Type B pancreatic cell (in vitro differentiated cells): ENCODE data around the gene CITED2. TPM values are rescaled to one million over a fixed set of nuclear protein-coding genes. Genes with fewer than 3 reads are reported as not detected.

Experiments used
- DNase-seq: peaks from one replicate; pipeline ENCODE4 v3.0.0; 2021; ENCODE audit warnings: mixed read lengths; ENCODE audit not compliant: unreplicated experiment; ENCODE audit errors: extremely low spot score
- H3K27ac Mint-ChIP-seq: 2 replicates; pipeline ENCODE4 v1.8.0; 2021; ENCODE audit warnings: mild to moderate bottlenecking, mixed read lengths
- H3K27me3 Mint-ChIP-seq: 2 replicates; pipeline ENCODE4 v1.8.0; 2021; ENCODE audit warnings: mixed read lengths
- H3K36me3 Mint-ChIP-seq: 2 replicates; pipeline ENCODE4 v1.8.0; 2021; ENCODE audit warnings: mixed read lengths
- H3K4me1 Mint-ChIP-seq: one replicate; pipeline ENCODE4 v1.8.0; 2021; ENCODE audit warnings: mixed read lengths; ENCODE audit not compliant: unreplicated experiment
- H3K4me3 Mint-ChIP-seq: 2 replicates; pipeline ENCODE4 v1.8.0; 2021; ENCODE audit warnings: mild to moderate bottlenecking, mixed read lengths
- H3K9me3 Mint-ChIP-seq: 2 replicates; pipeline ENCODE4 v1.8.0; 2021; ENCODE audit warnings: mixed read lengths
- CTCF ChIP-seq: fragments of 200-600 bp; sonication (generic); conservative IDR thresholded peaks from 2 replicates; pipeline ENCODE4 v1.5.0; 2021; ENCODE audit warnings: antibody characterized with exemption, mild to moderate bottlenecking
- total RNA-seq: library from RNA; stranded (reverse); gene quantifications from 2 replicates; pipeline ENCODE4 v1.2.1, GENCODE V29; 2021; ENCODE audit warnings: low replicate concordance

The CITED2 gene
- total RNA-seq, 1 donor from 2014 or later: 129 TPM

- Mint-ChIP-seq H3K27me3 (no peaks in the 10 kb centered on the region), H3K4me3 (no peak overlapping the region), H3K9me3 (no peaks in the 10 kb centered on the region), H3K27ac (no peak overlapping the region), H3K4me1 (peaks cover 28% of the 10 kb centered on the region), H3K36me3 (no peaks in the 10 kb centered on the region)
- no peak for DNase-seq
- TF ChIP-seq CTCF: no peak
Observed at GRCh38 chr6:139398658-139399057, 24.2 kb upstream of the CITED2 start.

- no peak for TF ChIP-seq CTCF
- Mint-ChIP-seq H3K4me3 (no peak overlapping the region), H3K27me3 (no peaks in the 10 kb centered on the region), H3K4me1 (peaks cover 23% of the 10 kb centered on the region), H3K27ac (no peak overlapping the region), H3K36me3 (no peaks in the 10 kb centered on the region), H3K9me3 (no peaks in the 10 kb centered on the region)
- DNase-seq: no peak
Observed at GRCh38 chr6:139395891-139396301, 21.4 kb upstream of the CITED2 start.

GRCh38 chr6:139395371-139395770 lies 20.9 kb upstream of the CITED2 start:
- H3K27ac Mint-ChIP-seq: no peak overlapping the region
- H3K4me1 Mint-ChIP-seq: peaks cover 23% of the 10 kb centered on the region
- no peak for TF ChIP-seq CTCF
- H3K36me3 Mint-ChIP-seq: no peaks in the 10 kb centered on the region
- no peak for DNase-seq
- no peaks in the 10 kb centered on the region for H3K9me3 Mint-ChIP-seq
- no peaks in the 10 kb centered on the region for H3K27me3 Mint-ChIP-seq
- H3K4me3 Mint-ChIP-seq: no peak overlapping the region

GRCh38 chr6:139394027-139394649 lies 19.7 kb upstream of the CITED2 start:
- H3K27ac Mint-ChIP-seq: no peak overlapping the region
- TF ChIP-seq CTCF: no peak
- DNase-seq: no peak
- H3K9me3 Mint-ChIP-seq: no peaks in the 10 kb centered on the region
- no peaks in the 10 kb centered on the region for H3K36me3 Mint-ChIP-seq
- no peaks in the 10 kb centered on the region for H3K27me3 Mint-ChIP-seq
- H3K4me1 Mint-ChIP-seq: peaks cover 23% of the 10 kb centered on the region
- H3K4me3 Mint-ChIP-seq: no peak overlapping the region

GRCh38 chr6:139392794-139393193 lies 18.3 kb upstream of the CITED2 start:
- Mint-ChIP-seq H3K27me3 (no peaks in the 10 kb centered on the region), H3K4me3 (no peak overlapping the region), H3K4me1 (peaks cover 22% of the 10 kb centered on the region), H3K36me3 (no peaks in the 10 kb centered on the region), H3K27ac (no peak overlapping the region), H3K9me3 (peaks cover under 1% of the 10 kb centered on the region)
- no peak for TF ChIP-seq CTCF
- DNase-seq: no peak

- Mint-ChIP-seq H3K27me3 (no peaks in the 10 kb centered on the region), H3K36me3 (no peaks in the 10 kb centered on the region), H3K4me1 (peaks cover 22% of the 10 kb centered on the region), H3K9me3 (peaks cover 4% of the 10 kb centered on the region), H3K27ac (no peak overlapping the region), H3K4me3 (no peak overlapping the region)
- TF ChIP-seq CTCF: no peak
- no peak for DNase-seq
Observed at GRCh38 chr6:139391709-139392108, 17.3 kb upstream of the CITED2 start.
